Measurements from ENCODE around the gene RAD21L1. TPM values are rescaled to one million over a fixed set of nuclear protein-coding genes. Genes with fewer than 3 reads are reported as not detected.

RAD21L1 gene
- total RNA-seq, 1 donor from 2014 or later = not detected

DNA sequence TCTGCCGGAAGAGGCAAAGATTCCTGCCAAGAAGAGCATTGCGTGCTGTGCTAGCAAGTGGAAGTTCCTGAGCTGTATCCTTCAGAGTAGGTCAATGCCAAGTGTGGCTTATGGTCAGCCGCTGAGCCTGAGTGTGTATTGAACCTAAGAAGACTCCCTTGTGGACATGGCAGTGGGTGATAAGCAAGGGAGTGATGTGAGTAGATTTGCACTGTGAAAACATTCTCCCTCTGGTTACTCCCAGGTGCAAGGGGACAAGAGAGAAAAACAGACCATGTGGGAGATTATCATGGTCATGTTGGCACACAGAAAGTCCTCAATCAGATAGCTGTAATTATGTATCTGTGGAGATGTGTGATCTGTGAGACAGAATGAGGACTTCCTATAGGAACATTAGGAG is 35.0 kb upstream of the RAD21L1 start:
- Histone ChIP-seq H3K79me2 (ENCODE audit: low read depth) (no peaks in the 10 kb centered on the region), H3F3A (ENCODE audit: low read depth) (no peaks in the 10 kb centered on the region), H3K4me1 (no peaks in the 10 kb centered on the region), H3K27ac (no peak overlapping the region), H3K4me2 (no peak overlapping the region), H3K9me3 (ENCODE audit: low read depth) (no peaks in the 10 kb centered on the region), H4K20me1 (ENCODE audit: low read depth) (no peaks in the 10 kb centered on the region), H3K36me3 (no peaks in the 10 kb centered on the region), H3K27me3 (peaks cover 33% of the 10 kb centered on the region), H2AFZ (replicated peaks) (no peak overlapping the region), H3K9ac (no peak overlapping the region), H3K4me3 (no peak overlapping the region)
- peaks cover 8% of the 10 kb centered on the region for H3K27me3 Mint-ChIP-seq (ENCODE audit: insufficient read depth, low read depth)
- DNase-seq (ENCODE audit: low spot score) = no peak
- H3K9me3 Mint-ChIP-seq = no peaks in the 10 kb centered on the region
- no peak overlapping the region for H3K4me3 Mint-ChIP-seq
- H3K27ac Mint-ChIP-seq = no peak overlapping the region
- peaks cover 3% of the 10 kb centered on the region for H3K4me1 Mint-ChIP-seq
- H3K36me3 Mint-ChIP-seq = no peaks in the 10 kb centered on the region
- TF ChIP-seq CTCF (IDR thresholded peaks at IDR 0.05) (no peak), EZH2phosphoT487 (IDR thresholded peaks at IDR 0.05) (no peak), EZH2 (IDR thresholded peaks at IDR 0.05) (no peak)

- no peaks in the 10 kb centered on the region for H3K79me2 ChIP-seq (ENCODE audit: low read depth)
- Mint-ChIP-seq H3K36me3 (no peaks in the 10 kb centered on the region), H3K4me1 (no peaks in the 10 kb centered on the region), H3K27ac (no peak overlapping the region), H3K9me3 (no peaks in the 10 kb centered on the region), H3K27me3 (ENCODE audit: insufficient read depth, low read depth) (peaks cover 4% of the 10 kb centered on the region), H3K4me3 (no peak overlapping the region)
- H3K9me3 ChIP-seq (ENCODE audit: low read depth) = no peaks in the 10 kb centered on the region
- no peak overlapping the region for H2AFZ ChIP-seq (replicated peaks)
- H3K27ac ChIP-seq = no peak overlapping the region
- no peak overlapping the region for H3K4me2 ChIP-seq
- H3K4me1 ChIP-seq = no peaks in the 10 kb centered on the region
- no peak for DNase-seq (ENCODE audit: low spot score)
- no peaks in the 10 kb centered on the region for H3F3A ChIP-seq (ENCODE audit: low read depth)
- no peak overlapping the region for H3K4me3 ChIP-seq
- peaks cover 28% of the 10 kb centered on the region for H3K27me3 ChIP-seq
- no peaks in the 10 kb centered on the region for H3K36me3 ChIP-seq
- no peak overlapping the region for H3K9ac ChIP-seq
- no peak for TF ChIP-seq CTCF (IDR thresholded peaks at IDR 0.05)
- H4K20me1 ChIP-seq (ENCODE audit: low read depth) = no peaks in the 10 kb centered on the region
Observed at GRCh38 chr20:1191299-1191698, 34.5 kb upstream of the RAD21L1 start.

DNA sequence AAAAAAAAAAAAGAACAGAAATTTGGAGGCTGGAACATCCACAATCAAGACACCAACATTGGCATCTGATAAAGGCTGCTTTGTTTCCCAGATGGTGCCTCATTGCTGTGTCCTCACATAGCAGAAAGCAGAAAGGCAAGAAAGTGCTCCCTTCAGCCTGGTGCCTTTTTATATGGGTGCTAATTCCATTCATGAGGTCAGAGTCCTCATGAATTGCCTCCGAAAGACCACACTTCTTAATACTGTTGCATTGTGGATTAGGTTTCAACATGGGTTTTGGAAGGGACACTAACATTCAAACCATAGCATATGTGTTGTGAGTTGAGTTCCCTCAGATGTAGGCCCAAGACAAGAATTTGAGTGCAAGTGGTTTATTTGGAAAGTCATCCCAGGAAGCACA is 30.6 kb upstream of the RAD21L1 start:
- H3K79me2 ChIP-seq (ENCODE audit: low read depth) = no peaks in the 10 kb centered on the region
- H3K4me1 ChIP-seq = no peaks in the 10 kb centered on the region
- peaks cover 8% of the 10 kb centered on the region for H3K27me3 ChIP-seq
- H3K4me3 ChIP-seq = no peak overlapping the region
- TF ChIP-seq EZH2 (IDR thresholded peaks at IDR 0.05) = no peak
- no peak for TF ChIP-seq EZH2phosphoT487 (IDR thresholded peaks at IDR 0.05)
- TF ChIP-seq CTCF (IDR thresholded peaks at IDR 0.05) = no peak
- DNase-seq (ENCODE audit: low spot score) = no peak
- Mint-ChIP-seq H3K36me3 (no peaks in the 10 kb centered on the region), H3K27ac (no peak overlapping the region), H3K4me3 (no peak overlapping the region), H3K27me3 (ENCODE audit: insufficient read depth, low read depth) (peaks cover 10% of the 10 kb centered on the region), H3K4me1 (no peaks in the 10 kb centered on the region), H3K9me3 (no peaks in the 10 kb centered on the region)
- H3K36me3 ChIP-seq = no peaks in the 10 kb centered on the region
- no peak overlapping the region for H3K27ac ChIP-seq
- H4K20me1 ChIP-seq (ENCODE audit: low read depth) = no peaks in the 10 kb centered on the region
- no peak overlapping the region for H3K9ac ChIP-seq
- H3F3A ChIP-seq (ENCODE audit: low read depth) = no peaks in the 10 kb centered on the region
- no peaks in the 10 kb centered on the region for H3K9me3 ChIP-seq (ENCODE audit: low read depth)
- no peak overlapping the region for H3K4me2 ChIP-seq
- H2AFZ ChIP-seq (replicated peaks) = no peak overlapping the region

DNA sequence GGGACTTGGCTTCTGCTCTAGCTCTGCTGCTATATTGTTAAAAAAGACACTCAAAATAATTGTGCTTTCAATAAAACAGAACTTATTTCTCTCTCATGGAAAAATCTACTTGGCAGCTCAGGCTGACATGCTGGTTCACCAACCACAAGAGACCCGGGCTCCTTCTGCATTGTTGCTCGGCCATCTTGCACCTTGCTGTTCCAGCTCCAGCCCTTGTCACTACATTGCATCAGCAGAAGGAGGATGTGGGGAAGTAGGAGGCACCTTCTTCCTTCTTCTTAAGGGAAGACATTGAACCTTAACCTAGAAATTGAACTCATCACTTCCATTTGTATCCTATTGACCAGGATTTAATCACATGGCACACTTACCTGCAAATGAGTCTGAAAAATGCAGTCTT is 29.2 kb upstream of the RAD21L1 start:
- H3K27me3 ChIP-seq = no peaks in the 10 kb centered on the region
- H3K9me3 ChIP-seq (ENCODE audit: low read depth) = no peaks in the 10 kb centered on the region
- no peak overlapping the region for H3K4me3 ChIP-seq
- H3K79me2 ChIP-seq (ENCODE audit: low read depth) = no peaks in the 10 kb centered on the region
- no peaks in the 10 kb centered on the region for H3K4me1 ChIP-seq
- TF ChIP-seq EZH2phosphoT487 (IDR thresholded peaks at IDR 0.05) (no peak), EZH2 (IDR thresholded peaks at IDR 0.05) (no peak), CTCF (IDR thresholded peaks at IDR 0.05) (no peak)
- no peaks in the 10 kb centered on the region for H3K9me3 Mint-ChIP-seq
- H3K4me2 ChIP-seq = no peak overlapping the region
- no peaks in the 10 kb centered on the region for H3F3A ChIP-seq (ENCODE audit: low read depth)
- no peaks in the 10 kb centered on the region for H4K20me1 ChIP-seq (ENCODE audit: low read depth)
- H3K9ac ChIP-seq = no peak overlapping the region
- no peak overlapping the region for H3K27ac ChIP-seq
- no peaks in the 10 kb centered on the region for H3K4me1 Mint-ChIP-seq
- no peaks in the 10 kb centered on the region for H3K36me3 Mint-ChIP-seq
- no peak for DNase-seq (ENCODE audit: low spot score)
- no peak overlapping the region for H3K4me3 Mint-ChIP-seq
- H2AFZ ChIP-seq (replicated peaks) = no peak overlapping the region
- no peaks in the 10 kb centered on the region for H3K36me3 ChIP-seq
- H3K27me3 Mint-ChIP-seq (ENCODE audit: insufficient read depth, low read depth) = peaks cover 8% of the 10 kb centered on the region
- no peak overlapping the region for H3K27ac Mint-ChIP-seq
